BLaER1 (cell line): ENCODE measurements around the gene MAPK8IP2.
"Not testable (repeated sequence)": the region's sequence is repeated elsewhere in the genome, so short reads cannot be mapped to it uniquely, and the experiment has no call there.

Experiments
- H3K27ac ChIP-seq: shearing (Covaris generic); formaldehyde crosslinking; 2 replicates; pipeline ENCODE4 v1.8.1; 2022
- H3K27me3 ChIP-seq: shearing (Covaris generic); formaldehyde crosslinking; 2 replicates; pipeline ENCODE4 v1.8.1; 2022
- H3K36me3 ChIP-seq: shearing (Covaris generic); formaldehyde crosslinking; 2 replicates; pipeline ENCODE4 v1.8.1; 2022
- H3K4me1 ChIP-seq: shearing (Covaris generic); formaldehyde crosslinking; 2 replicates; pipeline ENCODE4 v1.8.1; 2022
- H3K4me2 ChIP-seq: shearing (Covaris generic); formaldehyde crosslinking; 2 replicates; pipeline ENCODE4 v1.8.1; 2022
- H3K4me3 ChIP-seq: shearing (Covaris generic); formaldehyde crosslinking; 2 replicates; pipeline ENCODE4 v1.8.1; 2022
- H3K9ac ChIP-seq: shearing (Covaris generic); formaldehyde crosslinking; 2 replicates; pipeline ENCODE4 v1.8.1; 2022
- H3K9me3 ChIP-seq: shearing (Covaris generic); formaldehyde crosslinking; 2 replicates; pipeline ENCODE4 v1.8.1; 2022
- H4K20me1 ChIP-seq: shearing (Covaris generic); formaldehyde crosslinking; 2 replicates; pipeline ENCODE4 v1.8.1; 2022
- Cebpa-rat ChIP-seq: shearing (Covaris generic); IDR thresholded peaks from 2 replicates; pipeline ENCODE4 v1.8.1; 2022

The MAPK8IP2 gene

GRCh38 chr22:50633086-50633485 lies 32.5 kb downstream of the MAPK8IP2 start:
- H3K27ac ChIP-seq = no peak overlapping the region
- H3K27me3 ChIP-seq = no peaks in the 10 kb centered on the region
- H3K9me3 ChIP-seq = no peaks in the 10 kb centered on the region
- no peak overlapping the region for H3K9ac ChIP-seq
- no peak overlapping the region for H3K4me2 ChIP-seq
- TF ChIP-seq Cebpa-rat = no peak
- H3K4me1 ChIP-seq = peaks cover 19% of the 10 kb centered on the region
- 0 out of 2 replicates have a peak, but pooled peaks cover 5% of the 10 kb centered on the region for H3K36me3 ChIP-seq
- H3K4me3 ChIP-seq = no peak overlapping the region
- H4K20me1 ChIP-seq = no peaks in the 10 kb centered on the region

GRCh38 chr22:50633771-50634170 lies 33.2 kb downstream of the MAPK8IP2 start:
- Histone ChIP-seq H3K9me3 (no peaks in the 10 kb centered on the region), H4K20me1 (no peaks in the 10 kb centered on the region), H3K4me3 (no peak overlapping the region), H3K36me3 (0 out of 2 replicates have a peak, but pooled peaks cover 5% of the 10 kb centered on the region), H3K9ac (no peak overlapping the region), H3K27me3 (no peaks in the 10 kb centered on the region), H3K27ac (no peak overlapping the region), H3K4me1 (peaks cover 14% of the 10 kb centered on the region), H3K4me2 (no peak overlapping the region)
- no peak for TF ChIP-seq Cebpa-rat

- Histone ChIP-seq H3K27ac (no peak overlapping the region), H3K4me3 (no peak overlapping the region), H3K9me3 (no peaks in the 10 kb centered on the region), H3K27me3 (no peaks in the 10 kb centered on the region), H4K20me1 (no peaks in the 10 kb centered on the region), H3K36me3 (0 out of 2 replicates have a peak, but pooled peaks cover 5% of the 10 kb centered on the region), H3K4me1 (peaks cover 4% of the 10 kb centered on the region; the same call in 1 of the 2 replicates), H3K9ac (no peak overlapping the region), H3K4me2 (no peak overlapping the region)
- no peak for TF ChIP-seq Cebpa-rat
Measured at GRCh38 chr22:50635591-50635990, 35.0 kb downstream of the MAPK8IP2 start.

GRCh38 chr22:50640296-50640695 lies 39.7 kb downstream of the MAPK8IP2 start:
- not testable (repeated sequence) for H3K27ac ChIP-seq, H3K27me3 ChIP-seq, H3K4me3 ChIP-seq, H3K36me3 ChIP-seq, H4K20me1 ChIP-seq, H3K9ac ChIP-seq, H3K4me2 ChIP-seq, H3K9me3 ChIP-seq, H3K4me1 ChIP-seq

GRCh38 chr22:50640857-50641647 lies 40.5 kb downstream of the MAPK8IP2 start:
- Histone ChIP-seq H3K4me1 (no peaks in the 10 kb centered on the region), H3K9ac (no peak overlapping the region), H4K20me1 (no peaks in the 10 kb centered on the region), H3K36me3 (0 out of 2 replicates have a peak, but pooled peaks cover under 1% of the 10 kb centered on the region), H3K9me3 (peaks cover 5% of the 10 kb centered on the region; the same call in 1 of the 2 replicates), H3K4me3 (no peak overlapping the region), H3K4me2 (no peak overlapping the region), H3K27ac (no peak overlapping the region), H3K27me3 (0 out of 2 replicates have a peak, but pooled peaks cover 4% of the 10 kb centered on the region)
- TF ChIP-seq Cebpa-rat = no peak

- no peak overlapping the region for H3K27ac ChIP-seq
- H3K4me2 ChIP-seq = no peak overlapping the region
- H3K36me3 ChIP-seq = no peaks in the 10 kb centered on the region
- TF ChIP-seq Cebpa-rat = no peak
- H3K4me3 ChIP-seq = no peak overlapping the region
- H3K4me1 ChIP-seq = no peaks in the 10 kb centered on the region
- no peak overlapping the region for H3K9ac ChIP-seq
- peaks cover 14% of the 10 kb centered on the region for H3K9me3 ChIP-seq
- 0 out of 2 replicates have a peak, but pooled peaks cover 4% of the 10 kb centered on the region for H3K27me3 ChIP-seq
- no peaks in the 10 kb centered on the region for H4K20me1 ChIP-seq
Measured at GRCh38 chr22:50641696-50642607, 41.4 kb downstream of the MAPK8IP2 start.

GRCh38 chr22:50643021-50643820 lies 42.6 kb downstream of the MAPK8IP2 start:
- H3K4me1 ChIP-seq = not testable (repeated sequence)

GRCh38 chr22:50643821-50644101 lies 43.2 kb downstream of the MAPK8IP2 start:
- H3K4me3 ChIP-seq, H3K27ac ChIP-seq, H3K27me3 ChIP-seq, H3K9ac ChIP-seq, H3K36me3 ChIP-seq, H3K4me1 ChIP-seq, H4K20me1 ChIP-seq, H3K4me2 ChIP-seq: not testable (repeated sequence)
- peaks cover 32% of the 10 kb centered on the region for H3K9me3 ChIP-seq

More at GRCh38 chr22:50643021-50643820, 42.6 kb downstream of the MAPK8IP2 start:
- not testable (repeated sequence) for H4K20me1 ChIP-seq, H3K27me3 ChIP-seq, H3K4me3 ChIP-seq, H3K4me2 ChIP-seq, H3K27ac ChIP-seq, H3K36me3 ChIP-seq, H3K9ac ChIP-seq
- peaks cover 26% of the 10 kb centered on the region for H3K9me3 ChIP-seq

GRCh38 chr22:50653256-50653655 lies 52.7 kb downstream of the MAPK8IP2 start:
- Histone ChIP-seq H3K27me3 (no peaks in the 10 kb centered on the region), H3K4me3 (no peak overlapping the region), H3K36me3 (no peaks in the 10 kb centered on the region), H3K4me2 (no peak overlapping the region), H3K27ac (no peak overlapping the region), H4K20me1 (no peaks in the 10 kb centered on the region), H3K4me1 (no peaks in the 10 kb centered on the region), H3K9me3 (peaks cover 51% of the 10 kb centered on the region), H3K9ac (no peak overlapping the region)
- no peak for TF ChIP-seq Cebpa-rat

GRCh38 chr22:50654664-50655063 lies 54.1 kb downstream of the MAPK8IP2 start:
- not testable (repeated sequence) for H3K27ac ChIP-seq, H4K20me1 ChIP-seq, H3K36me3 ChIP-seq, H3K27me3 ChIP-seq, H3K4me1 ChIP-seq, H3K4me2 ChIP-seq, H3K9ac ChIP-seq, H3K4me3 ChIP-seq
- H3K9me3 ChIP-seq = peaks cover 39% of the 10 kb centered on the region
